SK-N-SH treated with all-trans-retinoic acid at 6 μM for 48 hours (cell line): Measurements from ENCODE around the gene NDUFB2.

Experiments used
- ATAC-seq: fragments of 200-7000 bp; cut with Tn5 transposase; 3 replicates; pipeline ENCODE4 v1.9.1; 2020; ENCODE audit warnings: mild to moderate bottlenecking, moderate library complexity
- ARNTL ChIP-seq: fragments of 450-650 bp; formaldehyde crosslinking; IDR thresholded peaks from 2 replicates; pipeline ENCODE4 v1.5.0; 2020; ENCODE audit warnings: low read depth, mild to moderate bottlenecking, moderate library complexity, borderline replicate concordance
- BACH2 ChIP-seq: fragments of 250-450 bp; sonication (Bioruptor Pico); IDR thresholded peaks from 2 replicates; pipeline ENCODE4 v1.9.0; 2021; ENCODE audit warnings: mild to moderate bottlenecking, borderline replicate concordance
- CREB5 ChIP-seq: fragments of 250-450 bp; sonication (Bioruptor Pico); IDR thresholded peaks from 2 replicates; pipeline ENCODE4 v1.5.1; 2020; ENCODE audit warnings: low read depth, mild to moderate bottlenecking, moderate library complexity
- CSDC2 ChIP-seq: fragments of 250-450 bp; sonication (Bioruptor Pico); IDR thresholded peaks from 2 replicates; pipeline ENCODE4 v1.5.0; 2020; ENCODE audit warnings: mild to moderate bottlenecking, moderate library complexity
- CSRNP3 ChIP-seq: fragments of 250-450 bp; sonication (Bioruptor Pico); IDR thresholded peaks from 2 replicates; pipeline ENCODE4 v1.5.1; 2021; ENCODE audit warnings: mild to moderate bottlenecking, moderate library complexity
- ESRRG ChIP-seq: fragments of 250-450 bp; sonication (Bioruptor Pico); IDR thresholded peaks from 2 replicates; pipeline ENCODE4 v1.6.1; 2021; ENCODE audit warnings: mild to moderate bottlenecking
- GLIS3 ChIP-seq: fragments of 250-450 bp; sonication (Bioruptor Pico); IDR thresholded peaks from 2 replicates; pipeline ENCODE4 v1.5.0; 2020; ENCODE audit warnings: mild to moderate bottlenecking, moderate library complexity
- ISL1 ChIP-seq: fragments of 250-450 bp; sonication (Bioruptor Pico); IDR thresholded peaks from 2 replicates; pipeline ENCODE4 v2.1.2; 2022; ENCODE audit warnings: mild to moderate bottlenecking, moderate library complexity
- OSR1 ChIP-seq: fragments of 250-450 bp; sonication (Bioruptor Pico); IDR thresholded peaks from 2 replicates; pipeline ENCODE4 v1.8.0; 2022; ENCODE audit warnings: moderate library complexity, mild to moderate bottlenecking, inconsistent platforms
- PATZ1 ChIP-seq: fragments of 250-450 bp; sonication (Bioruptor Pico); IDR thresholded peaks from 2 replicates; pipeline ENCODE4 v1.8.0; 2020; ENCODE audit warnings: mild to moderate bottlenecking, moderate library complexity, borderline replicate concordance
- POU6F1 ChIP-seq: fragments of 250-450 bp; sonication (Bioruptor Pico); IDR thresholded peaks from 2 replicates; pipeline ENCODE4 v1.8.0; 2021; ENCODE audit warnings: low read depth, mild to moderate bottlenecking, moderate library complexity, borderline replicate concordance
- PPARA ChIP-seq: fragments of 250-450 bp; sonication (Bioruptor Pico); IDR thresholded peaks from 2 replicates; pipeline ENCODE4 v1.5.0; 2020; ENCODE audit warnings: mild to moderate bottlenecking, borderline replicate concordance
- RARB ChIP-seq: fragments of 250-450 bp; sonication (Bioruptor Pico); IDR thresholded peaks from 2 replicates; pipeline ENCODE4 v1.8.0; 2021; ENCODE audit warnings: mild to moderate bottlenecking, moderate library complexity
- SNAI2 ChIP-seq: fragments of 250-450 bp; sonication (Bioruptor Pico); IDR thresholded peaks from 2 replicates; pipeline ENCODE4 v1.5.0; 2020; ENCODE audit warnings: mild to moderate bottlenecking, moderate library complexity
- TCF4 ChIP-seq: fragments of 250-450 bp; sonication (Bioruptor Pico); IDR thresholded peaks from 2 replicates; pipeline ENCODE4 v1.8.0; 2021; ENCODE audit warnings: mild to moderate bottlenecking, moderate library complexity, borderline replicate concordance
- TOX ChIP-seq: fragments of 250-450 bp; sonication (Bioruptor Pico); IDR thresholded peaks from 2 replicates; pipeline ENCODE4 v1.8.0; 2021; ENCODE audit warnings: mild to moderate bottlenecking, moderate library complexity, borderline replicate concordance
- TSHZ2 ChIP-seq: fragments of 250-450 bp; sonication (Bioruptor Pico); IDR thresholded peaks from 2 replicates; pipeline ENCODE4 v1.5.0; 2020; ENCODE audit warnings: mild to moderate bottlenecking, moderate library complexity
- ZC3H10 ChIP-seq: fragments of 250-450 bp; sonication (Bioruptor Pico); IDR thresholded peaks from 2 replicates; pipeline ENCODE4 v1.5.1; 2021; ENCODE audit warnings: mild to moderate bottlenecking, moderate library complexity
- ZFP3 ChIP-seq: fragments of 250-450 bp; sonication (Bioruptor Pico); IDR thresholded peaks from 2 replicates; pipeline ENCODE4 v1.5.0; 2020; ENCODE audit warnings: mild to moderate bottlenecking, moderate library complexity
- ZFP30 ChIP-seq: fragments of 450-650 bp; formaldehyde crosslinking; IDR thresholded peaks from 2 replicates; pipeline ENCODE4 v1.5.0; 2022; ENCODE audit warnings: mild to moderate bottlenecking, moderate library complexity
- ZNF565 ChIP-seq: fragments of 450-650 bp; formaldehyde crosslinking; conservative IDR thresholded peaks from 2 replicates; pipeline ENCODE4 v1.5.0; 2020; ENCODE audit warnings: low read depth, mild to moderate bottlenecking, moderate library complexity
- ZNF70 ChIP-seq: fragments of 450-650 bp; formaldehyde crosslinking; IDR thresholded peaks from 2 replicates; pipeline ENCODE4 v1.5.0; 2020; ENCODE audit warnings: mild to moderate bottlenecking, moderate library complexity
- ZNF8 ChIP-seq: fragments of 450-650 bp; formaldehyde crosslinking; IDR thresholded peaks from 2 replicates; pipeline ENCODE4 v1.5.0; 2020; ENCODE audit warnings: mild to moderate bottlenecking, moderate library complexity

Gene NDUFB2

GRCh38 chr7:140723574-140723973, 27.1 kb downstream of the NDUFB2 start:
- TF ChIP-seq PATZ1 (no peak), TSHZ2 (CRISPR knock-in tag) (no peak), ZFP3 (CRISPR knock-in tag) (no peak), TCF4 (CRISPR knock-in tag) (no peak), OSR1 (CRISPR knock-in tag) (no peak), CREB5 (no peak), ESRRG (CRISPR knock-in tag) (no peak), ZFP30 (CRISPR knock-in tag) (no peak), RARB (CRISPR knock-in tag) (no peak), GLIS3 (CRISPR knock-in tag) (no peak), TOX (CRISPR knock-in tag) (no peak), PPARA (no peak), BACH2 (no peak), ZNF565 (no peak), ZNF70 (CRISPR knock-in tag) (no peak)
- ATAC-seq: no peak

- peak; percentile 85; the same call in 1 of the 2 replicates for TF ChIP-seq GLIS3 (CRISPR knock-in tag)
- TF ChIP-seq OSR1 (CRISPR knock-in tag): no peak
- peak; percentile 64; the same call in 1 of the 2 replicates for TF ChIP-seq ZNF8 (CRISPR knock-in tag)
- TF ChIP-seq BACH2: no peak
- no peak for TF ChIP-seq RARB (CRISPR knock-in tag)
- TF ChIP-seq ZC3H10 (CRISPR knock-in tag): no peak
- TF ChIP-seq SNAI2: peak; percentile 92
- TF ChIP-seq PATZ1: 0 out of 2 replicates have a peak, but pooled peaks have one; percentile 26
- peak; percentile 76 for TF ChIP-seq TCF4 (CRISPR knock-in tag)
- TF ChIP-seq ZFP3 (CRISPR knock-in tag): peak; percentile 79; the same call in 1 of the 2 replicates
- 0 out of 2 replicates have a peak, but pooled peaks have one; percentile 80 for TF ChIP-seq POU6F1 (CRISPR knock-in tag)
- peak; percentile 46; the same call in 1 of the 2 replicates for TF ChIP-seq ZNF70 (CRISPR knock-in tag)
- TF ChIP-seq ZFP30 (CRISPR knock-in tag): no peak
- TF ChIP-seq TSHZ2 (CRISPR knock-in tag): peak; percentile 85
- TF ChIP-seq PPARA: no peak
- TF ChIP-seq CSDC2 (CRISPR knock-in tag): no peak
- TF ChIP-seq CREB5: peak; percentile 91
- peak; percentile 92 for TF ChIP-seq ESRRG (CRISPR knock-in tag)
- TF ChIP-seq CSRNP3: peak; percentile 95
- TF ChIP-seq TOX (CRISPR knock-in tag): no peak
- TF ChIP-seq ISL1 (CRISPR knock-in tag): peak; percentile 99
- no peak; the same call in 1 of the 2 replicates for TF ChIP-seq ZNF565
- no peak for TF ChIP-seq ARNTL (CRISPR knock-in tag)
- TF ChIP-seq, all 23 proteins: peak for 13
Measured at GRCh38 chr7:140724706-140725105, 28.2 kb downstream of the NDUFB2 start.

More at GRCh38 chr7:140724706-140725105, 28.2 kb downstream of the NDUFB2 start:
- ATAC-seq: no peak
